HUDEP-2 (cell line): ENCODE measurements around the gene SH2D3C.
A peak's percentile ranks its signal among the peaks of the same experiment; 100 is the strongest.

ENCODE experiments used
- DNase-seq, 76 experiments: peaks; one replicate each; lab custom pipeline; 2025; ENCODE audit not compliant: unreplicated experiment in 76 of 76; lab: John Stamatoyannopoulos, UW

Gene SH2D3C

GRCh38 chr9:127749090-127749787 lies 29.2 kb downstream of the SH2D3C start:
- DNase-seq = no peak

GRCh38 chr9:127746959-127747569 lies 31.4 kb downstream of the SH2D3C start:
- DNase-seq = no peak

- no peak for DNase-seq
Observed at GRCh38 chr9:127744398-127745110, 33.9 kb downstream of the SH2D3C start.

GRCh38 chr9:127742435-127743088 lies 35.9 kb downstream of the SH2D3C start:
- DNase-seq = no peak

- DNase-seq = no peak
Observed at GRCh38 chr9:127741831-127742434, 36.5 kb downstream of the SH2D3C start.

GRCh38 chr9:127739614-127740330 lies 38.7 kb downstream of the SH2D3C start:
- no peak for DNase-seq

- no peak for DNase-seq
Observed at GRCh38 chr9:127738666-127739065, 39.8 kb downstream of the SH2D3C start.

GRCh38 chr9:127735530-127736185 lies 42.8 kb downstream of the SH2D3C start:
- DNase-seq = no peak

GRCh38 chr9:127734747-127735529 lies 43.5 kb downstream of the SH2D3C start, which contains the start of gene TOR2A:
TOR2A (minus strand) TSS chr9:127735294; CDS start chr9:127735270, 24 bp downstream.
- peak in 75 of 76 experiments; percentile 34 to 97 (median 94) for DNase-seq

- DNase-seq = no peak
Observed at GRCh38 chr9:127734247-127734746, 44.2 kb downstream of the SH2D3C start.

GRCh38 chr9:127733614-127734013 lies 44.9 kb downstream of the SH2D3C start:
- DNase-seq = no peak

GRCh38 chr9:127732444-127732843 lies 46.0 kb downstream of the SH2D3C start:
- no peak for DNase-seq

- no peak for DNase-seq
Observed at GRCh38 chr9:127731938-127732337, 46.5 kb downstream of the SH2D3C start.

GRCh38 chr9:127730799-127731410 lies 47.6 kb downstream of the SH2D3C start:
- no peak for DNase-seq

GRCh38 chr9:127730262-127730661 lies 48.2 kb downstream of the SH2D3C start:
- no peak for DNase-seq

- no peak for DNase-seq
Observed at GRCh38 chr9:127729522-127730256, 48.8 kb downstream of the SH2D3C start.

- no peak for DNase-seq
Observed at GRCh38 chr9:127728808-127729207, 49.7 kb downstream of the SH2D3C start.

- no peak for DNase-seq
Observed at GRCh38 chr9:127726871-127727270, 51.6 kb downstream of the SH2D3C start.
